ENCODE measurements around the gene CBLL1. TPM values are rescaled to one million over a fixed set of nuclear protein-coding genes. Genes with fewer than 3 reads are reported as not detected.

Gene CBLL1
- total and polyA plus RNA-seq, 2 experiments from 2014 or later: 31.1 to 67.4 TPM

DNA sequence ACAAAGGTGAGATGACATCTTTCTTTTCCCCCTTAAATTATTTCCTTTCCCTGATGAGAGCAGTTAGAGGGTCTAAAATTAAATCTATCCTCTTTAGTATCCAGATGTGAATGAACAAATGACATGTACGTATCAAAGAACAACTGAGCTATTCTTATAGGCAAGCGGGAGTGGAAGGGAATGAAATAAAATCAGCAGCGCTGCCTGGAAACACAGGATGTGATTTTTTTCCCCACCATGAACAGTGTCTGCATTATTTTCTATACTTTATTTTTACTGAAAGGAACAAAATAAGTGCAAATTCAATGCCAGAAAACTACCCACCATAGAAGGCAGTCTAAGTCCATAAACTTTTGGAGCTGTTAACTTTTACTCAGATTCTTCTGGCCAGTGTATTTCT lies 42.8 kb upstream of the CBLL1 start:
- Histone ChIP-seq H3K4me2 (no peak overlapping the region), H3K4me3 (no peak overlapping the region), H2AFZ (no peak overlapping the region), H3K27me3 (ENCODE audit: insufficient read depth) (no peaks in the 10 kb centered on the region), H3K27ac (ENCODE audit: low read depth) (no peak overlapping the region), H3K79me2 (replicated peaks; ENCODE audit: insufficient read depth) (no peaks in the 10 kb centered on the region), H3K9me2 (ENCODE audit: insufficient read depth) (no peaks in the 10 kb centered on the region), H3K4me1 (ENCODE audit: insufficient read depth) (peaks cover 9% of the 10 kb centered on the region; the same call in 1 of the 2 replicates), H3K36me3 (ENCODE audit: insufficient read depth) (no peaks in the 10 kb centered on the region), H4K20me1 (replicated peaks; ENCODE audit: insufficient read depth) (no peaks in the 10 kb centered on the region), H3F3A (replicated peaks; ENCODE audit: low read depth) (no peaks in the 10 kb centered on the region)
- H3K27me3 Mint-ChIP-seq (ENCODE audit: insufficient read depth, low read depth, poor library complexity): no peaks in the 10 kb centered on the region
- no peak for ATAC-seq
- TF ChIP-seq EZH2phosphoT487 (IDR thresholded peaks at IDR 0.05; ENCODE audit: unreplicated experiment) (no peak), JUNB (IDR thresholded peaks at IDR 0.05; ENCODE audit: unreplicated experiment) (no peak), EZH2 (IDR thresholded peaks at IDR 0.05; ENCODE audit: low read depth, unreplicated experiment) (no peak), NANOG (IDR thresholded peaks at IDR 0.05; ENCODE audit: borderline replicate concordance) (no peak), ZNF331 (CRISPR knock-in tag; IDR thresholded peaks at IDR 0.05; ENCODE audit: low read depth) (no peak), CREB1 (CRISPR knock-in tag; IDR thresholded peaks at IDR 0.05; ENCODE audit: low read depth) (no peak), POLR2AphosphoS5 (IDR thresholded peaks at IDR 0.05; ENCODE audit: low read depth) (no peak), ZNF114 (CRISPR knock-in tag; IDR thresholded peaks at IDR 0.05) (no peak), STAT1 (IDR thresholded peaks at IDR 0.05; ENCODE audit: unreplicated experiment) (no peak)
- TF ChIP-seq, protein P1, sequence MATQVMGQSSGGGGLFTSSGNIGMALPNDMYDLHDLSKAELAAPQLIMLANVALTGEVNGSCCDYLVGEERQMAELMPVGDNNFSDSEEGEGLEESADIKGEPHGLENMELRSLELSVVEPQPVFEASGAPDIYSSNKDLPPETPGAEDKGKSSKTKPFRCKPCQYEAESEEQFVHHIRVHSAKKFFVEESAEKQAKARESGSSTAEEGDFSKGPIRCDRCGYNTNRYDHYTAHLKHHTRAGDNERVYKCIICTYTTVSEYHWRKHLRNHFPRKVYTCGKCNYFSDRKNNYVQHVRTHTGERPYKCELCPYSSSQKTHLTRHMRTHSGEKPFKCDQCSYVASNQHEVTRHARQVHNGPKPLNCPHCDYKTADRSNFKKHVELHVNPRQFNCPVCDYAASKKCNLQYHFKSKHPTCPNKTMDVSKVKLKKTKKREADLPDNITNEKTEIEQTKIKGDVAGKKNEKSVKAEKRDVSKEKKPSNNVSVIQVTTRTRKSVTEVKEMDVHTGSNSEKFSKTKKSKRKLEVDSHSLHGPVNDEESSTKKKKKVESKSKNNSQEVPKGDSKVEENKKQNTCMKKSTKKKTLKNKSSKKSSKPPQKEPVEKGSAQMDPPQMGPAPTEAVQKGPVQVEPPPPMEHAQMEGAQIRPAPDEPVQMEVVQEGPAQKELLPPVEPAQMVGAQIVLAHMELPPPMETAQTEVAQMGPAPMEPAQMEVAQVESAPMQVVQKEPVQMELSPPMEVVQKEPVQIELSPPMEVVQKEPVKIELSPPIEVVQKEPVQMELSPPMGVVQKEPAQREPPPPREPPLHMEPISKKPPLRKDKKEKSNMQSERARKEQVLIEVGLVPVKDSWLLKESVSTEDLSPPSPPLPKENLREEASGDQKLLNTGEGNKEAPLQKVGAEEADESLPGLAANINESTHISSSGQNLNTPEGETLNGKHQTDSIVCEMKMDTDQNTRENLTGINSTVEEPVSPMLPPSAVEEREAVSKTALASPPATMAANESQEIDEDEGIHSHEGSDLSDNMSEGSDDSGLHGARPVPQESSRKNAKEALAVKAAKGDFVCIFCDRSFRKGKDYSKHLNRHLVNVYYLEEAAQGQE (IDR thresholded peaks at IDR 0.05; ENCODE audit: unreplicated experiment): no peak
- TF ChIP-seq, protein P2, sequence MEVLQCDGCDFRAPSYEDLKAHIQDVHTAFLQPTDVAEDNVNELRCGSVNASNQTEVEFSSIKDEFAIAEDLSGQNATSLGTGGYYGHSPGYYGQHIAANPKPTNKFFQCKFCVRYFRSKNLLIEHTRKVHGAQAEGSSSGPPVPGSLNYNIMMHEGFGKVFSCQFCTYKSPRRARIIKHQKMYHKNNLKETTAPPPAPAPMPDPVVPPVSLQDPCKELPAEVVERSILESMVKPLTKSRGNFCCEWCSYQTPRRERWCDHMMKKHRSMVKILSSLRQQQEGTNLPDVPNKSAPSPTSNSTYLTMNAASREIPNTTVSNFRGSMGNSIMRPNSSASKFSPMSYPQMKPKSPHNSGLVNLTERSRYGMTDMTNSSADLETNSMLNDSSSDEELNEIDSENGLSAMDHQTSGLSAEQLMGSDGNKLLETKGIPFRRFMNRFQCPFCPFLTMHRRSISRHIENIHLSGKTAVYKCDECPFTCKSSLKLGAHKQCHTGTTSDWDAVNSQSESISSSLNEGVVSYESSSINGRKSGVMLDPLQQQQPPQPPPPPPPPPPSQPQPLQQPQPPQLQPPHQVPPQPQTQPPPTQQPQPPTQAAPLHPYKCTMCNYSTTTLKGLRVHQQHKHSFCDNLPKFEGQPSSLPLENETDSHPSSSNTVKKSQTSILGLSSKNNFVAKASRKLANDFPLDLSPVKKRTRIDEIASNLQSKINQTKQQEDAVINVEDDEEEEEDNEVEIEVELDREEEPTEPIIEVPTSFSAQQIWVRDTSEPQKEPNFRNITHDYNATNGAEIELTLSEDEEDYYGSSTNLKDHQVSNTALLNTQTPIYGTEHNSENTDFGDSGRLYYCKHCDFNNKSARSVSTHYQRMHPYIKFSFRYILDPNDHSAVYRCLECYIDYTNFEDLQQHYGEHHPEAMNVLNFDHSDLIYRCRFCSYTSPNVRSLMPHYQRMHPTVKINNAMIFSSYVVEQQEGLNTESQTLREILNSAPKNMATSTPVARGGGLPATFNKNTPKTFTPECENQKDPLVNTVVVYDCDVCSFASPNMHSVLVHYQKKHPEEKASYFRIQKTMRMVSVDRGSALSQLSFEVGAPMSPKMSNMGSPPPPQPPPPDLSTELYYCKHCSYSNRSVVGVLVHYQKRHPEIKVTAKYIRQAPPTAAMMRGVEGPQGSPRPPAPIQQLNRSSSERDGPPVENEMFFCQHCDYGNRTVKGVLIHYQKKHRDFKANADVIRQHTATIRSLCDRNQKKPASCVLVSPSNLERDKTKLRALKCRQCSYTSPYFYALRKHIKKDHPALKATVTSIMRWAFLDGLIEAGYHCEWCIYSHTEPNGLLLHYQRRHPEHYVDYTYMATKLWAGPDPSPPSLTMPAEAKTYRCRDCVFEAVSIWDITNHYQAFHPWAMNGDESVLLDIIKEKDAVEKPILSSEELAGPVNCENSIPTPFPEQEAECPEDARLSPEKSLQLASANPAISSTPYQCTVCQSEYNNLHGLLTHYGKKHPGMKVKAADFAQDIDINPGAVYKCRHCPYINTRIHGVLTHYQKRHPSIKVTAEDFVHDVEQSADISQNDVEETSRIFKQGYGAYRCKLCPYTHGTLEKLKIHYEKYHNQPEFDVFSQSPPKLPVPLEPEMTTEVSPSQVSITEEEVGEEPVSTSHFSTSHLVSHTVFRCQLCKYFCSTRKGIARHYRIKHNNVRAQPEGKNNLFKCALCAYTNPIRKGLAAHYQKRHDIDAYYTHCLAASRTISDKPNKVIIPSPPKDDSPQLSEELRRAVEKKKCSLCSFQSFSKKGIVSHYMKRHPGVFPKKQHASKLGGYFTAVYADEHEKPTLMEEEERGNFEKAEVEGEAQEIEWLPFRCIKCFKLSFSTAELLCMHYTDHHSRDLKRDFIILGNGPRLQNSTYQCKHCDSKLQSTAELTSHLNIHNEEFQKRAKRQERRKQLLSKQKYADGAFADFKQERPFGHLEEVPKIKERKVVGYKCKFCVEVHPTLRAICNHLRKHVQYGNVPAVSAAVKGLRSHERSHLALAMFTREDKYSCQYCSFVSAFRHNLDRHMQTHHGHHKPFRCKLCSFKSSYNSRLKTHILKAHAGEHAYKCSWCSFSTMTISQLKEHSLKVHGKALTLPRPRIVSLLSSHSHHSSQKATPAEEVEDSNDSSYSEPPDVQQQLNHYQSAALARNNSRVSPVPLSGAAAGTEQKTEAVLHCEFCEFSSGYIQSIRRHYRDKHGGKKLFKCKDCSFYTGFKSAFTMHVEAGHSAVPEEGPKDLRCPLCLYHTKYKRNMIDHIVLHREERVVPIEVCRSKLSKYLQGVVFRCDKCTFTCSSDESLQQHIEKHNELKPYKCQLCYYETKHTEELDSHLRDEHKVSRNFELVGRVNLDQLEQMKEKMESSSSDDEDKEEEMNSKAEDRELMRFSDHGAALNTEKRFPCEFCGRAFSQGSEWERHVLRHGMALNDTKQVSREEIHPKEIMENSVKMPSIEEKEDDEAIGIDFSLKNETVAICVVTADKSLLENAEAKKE (CRISPR knock-in tag; IDR thresholded peaks at IDR 0.05): no peak
- TF ChIP-seq, protein P3, sequence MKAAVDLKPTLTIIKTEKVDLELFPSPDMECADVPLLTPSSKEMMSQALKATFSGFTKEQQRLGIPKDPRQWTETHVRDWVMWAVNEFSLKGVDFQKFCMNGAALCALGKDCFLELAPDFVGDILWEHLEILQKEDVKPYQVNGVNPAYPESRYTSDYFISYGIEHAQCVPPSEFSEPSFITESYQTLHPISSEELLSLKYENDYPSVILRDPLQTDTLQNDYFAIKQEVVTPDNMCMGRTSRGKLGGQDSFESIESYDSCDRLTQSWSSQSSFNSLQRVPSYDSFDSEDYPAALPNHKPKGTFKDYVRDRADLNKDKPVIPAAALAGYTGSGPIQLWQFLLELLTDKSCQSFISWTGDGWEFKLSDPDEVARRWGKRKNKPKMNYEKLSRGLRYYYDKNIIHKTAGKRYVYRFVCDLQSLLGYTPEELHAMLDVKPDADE (IDR thresholded peaks at IDR 0.05): no peak
- TF ChIP-seq, protein P4, sequence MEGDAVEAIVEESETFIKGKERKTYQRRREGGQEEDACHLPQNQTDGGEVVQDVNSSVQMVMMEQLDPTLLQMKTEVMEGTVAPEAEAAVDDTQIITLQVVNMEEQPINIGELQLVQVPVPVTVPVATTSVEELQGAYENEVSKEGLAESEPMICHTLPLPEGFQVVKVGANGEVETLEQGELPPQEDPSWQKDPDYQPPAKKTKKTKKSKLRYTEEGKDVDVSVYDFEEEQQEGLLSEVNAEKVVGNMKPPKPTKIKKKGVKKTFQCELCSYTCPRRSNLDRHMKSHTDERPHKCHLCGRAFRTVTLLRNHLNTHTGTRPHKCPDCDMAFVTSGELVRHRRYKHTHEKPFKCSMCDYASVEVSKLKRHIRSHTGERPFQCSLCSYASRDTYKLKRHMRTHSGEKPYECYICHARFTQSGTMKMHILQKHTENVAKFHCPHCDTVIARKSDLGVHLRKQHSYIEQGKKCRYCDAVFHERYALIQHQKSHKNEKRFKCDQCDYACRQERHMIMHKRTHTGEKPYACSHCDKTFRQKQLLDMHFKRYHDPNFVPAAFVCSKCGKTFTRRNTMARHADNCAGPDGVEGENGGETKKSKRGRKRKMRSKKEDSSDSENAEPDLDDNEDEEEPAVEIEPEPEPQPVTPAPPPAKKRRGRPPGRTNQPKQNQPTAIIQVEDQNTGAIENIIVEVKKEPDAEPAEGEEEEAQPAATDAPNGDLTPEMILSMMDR (conservative IDR thresholded peaks at IDR 0.05; ENCODE audit: low read depth in 2 of 2): no peak
- H3K36me3 Mint-ChIP-seq (ENCODE audit: low read depth): no peaks in the 10 kb centered on the region
- no peak overlapping the region for H3K27ac Mint-ChIP-seq
- H3K4me1 Mint-ChIP-seq: peaks cover 8% of the 10 kb centered on the region
- DNase-seq (ENCODE audit: low spot score): no peak
- H3K9me3 Mint-ChIP-seq: no peaks in the 10 kb centered on the region
- H3K4me3 Mint-ChIP-seq: no peak overlapping the region

Measured in GM23338 (cell line).